Sigmoid colon (tissue), 7 donors: ENCODE results near the gene GRID1. TPM values are rescaled to one million over a fixed set of nuclear protein-coding genes. Genes with fewer than 3 reads are reported as not detected.

Source experiments
- DNase-seq: peaks from one replicate; pipeline ENCODE4 v3.0.0-alpha.2; 2019
- H3K27ac ChIP-seq, 4 donors: fragments of 200-600 bp; sonication (generic); one replicate each; pipeline ENCODE4 v1.5.1; 2016 to 2019; ENCODE audit warnings: mild to moderate bottlenecking in 1 of 4
- H3K27me3 ChIP-seq, 3 donors: fragments of 200-600 bp; sonication (generic); one replicate each; pipeline ENCODE4 v1.5.1; 2019; ENCODE audit warnings: mild to moderate bottlenecking in 1 of 3
- H3K36me3 ChIP-seq, 4 donors: fragments of 200-600 bp; sonication (generic); one replicate each; pipeline ENCODE4 v1.5.1; 2016 to 2019
- H3K4me1 ChIP-seq, 4 donors: fragments of 200-600 bp; sonication (generic); one replicate each; pipeline ENCODE4 v1.5.1; 2017 to 2019
- H3K4me3 ChIP-seq, 4 donors: fragments of 200-600 bp; sonication (generic); one replicate each; pipeline ENCODE4 v1.5.1; 2017 to 2019; ENCODE audit warnings: mild to moderate bottlenecking in 2 of 4, moderate library complexity in 1 of 4
- H3K9me3 ChIP-seq, 4 donors: fragments of 200-600 bp in 3 of 4; sonication (generic) in 3 of 4; one replicate each; pipeline versions ENCODE4 v1.5.1 to v1.6.1; 2013 to 2019
- EP300 ChIP-seq, 4 donors: sonication (generic); formaldehyde crosslinking; IDR thresholded peaks; one replicate each; pipeline ENCODE4 v1.6.1; 2017; ENCODE audit warnings: antibody characterized with exemption in 4 of 4
- POLR2A ChIP-seq, 2 donors: fragments of 450-650 bp; IDR thresholded peaks; one replicate each; pipeline ENCODE4 v1.6.1; 2016; ENCODE audit warnings: antibody characterized with exemption in 2 of 2, mild to moderate bottlenecking in 2 of 2, moderate library complexity in 2 of 2
- POLR2AphosphoS5 ChIP-seq, 4 donors: sonication (generic); formaldehyde crosslinking; IDR thresholded peaks; one replicate each; pipeline ENCODE4 v1.6.1; 2017; ENCODE audit warnings: antibody characterized with exemption in 4 of 4
- WGBS, 2 donors: extraction: QIAGEN DNeasy Blood & Tissue Kit; methylation state at CpG; one replicate each; pipeline ENCODE4 v1.1.7; 2013; 5-methylcytosine and 5-hydroxymethylcytosine counted together
- intact Hi-C: fragments of 100-400 bp; cut with DNase I; formaldehyde crosslinking; loops from one replicate; pipeline ENCODE4 v1.15.1; 2023
- polyA plus RNA-seq, 3 donors: library from polyadenylated mRNA; stranded (reverse); fragments of 200-250 nt; gene quantifications; one replicate each; pipeline ENCODE4 v1.2.3, GENCODE V29; 2013
- total RNA-seq, 4 donors: library from RNA; depleted of rRNA; stranded (reverse); fragments of >200 nt; gene quantifications; one replicate each; pipeline ENCODE4 v1.1.0, GENCODE V29; 2016
- TF ChIP-seq, protein P1 (sequence below), 4 experiments: fragments of 450-650 bp in 3 of 4; fragments of 200-600 bp in 1 of 4; IDR thresholded peaks; one replicate each; pipeline ENCODE4 v1.5.1; 2016 to 2019; ENCODE audit warnings: antibody characterized with exemption in 4 of 4, mild to moderate bottlenecking in 3 of 4, moderate library complexity in 2 of 4
- donor health status: healthy with polysubstance abuse.
- donor health status: Bipolar disorder and iron deficiency.
- donor health status: healthy.

The GRID1 gene
- total and polyA plus RNA-seq, 7 donors: 0.66 to 4.7 (median 1.1) TPM; not detected in 2

DNA sequence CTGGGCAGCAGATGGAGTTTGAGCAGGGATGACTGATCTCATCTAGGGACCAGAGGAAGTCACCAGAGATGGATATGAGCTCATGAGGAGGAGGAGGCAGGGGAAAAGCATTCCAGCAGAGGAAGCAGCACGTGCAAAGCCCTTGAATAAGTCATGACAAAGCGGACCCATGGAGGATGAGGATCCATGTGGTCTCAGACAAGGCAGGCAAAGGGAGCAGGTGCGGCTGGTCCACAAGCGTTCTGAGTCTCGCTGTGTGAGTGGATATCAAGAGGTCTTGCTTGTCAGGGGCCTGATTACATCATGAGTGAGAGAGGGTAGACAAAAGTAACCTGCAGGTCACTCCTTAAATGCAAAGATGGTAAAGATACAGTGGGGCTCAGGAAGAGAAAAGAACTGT lies 307.6 kb downstream of the GRID1 start:
- H3K36me3 ChIP-seq: no peaks in the 10 kb centered on the region
- TF ChIP-seq, protein P1, sequence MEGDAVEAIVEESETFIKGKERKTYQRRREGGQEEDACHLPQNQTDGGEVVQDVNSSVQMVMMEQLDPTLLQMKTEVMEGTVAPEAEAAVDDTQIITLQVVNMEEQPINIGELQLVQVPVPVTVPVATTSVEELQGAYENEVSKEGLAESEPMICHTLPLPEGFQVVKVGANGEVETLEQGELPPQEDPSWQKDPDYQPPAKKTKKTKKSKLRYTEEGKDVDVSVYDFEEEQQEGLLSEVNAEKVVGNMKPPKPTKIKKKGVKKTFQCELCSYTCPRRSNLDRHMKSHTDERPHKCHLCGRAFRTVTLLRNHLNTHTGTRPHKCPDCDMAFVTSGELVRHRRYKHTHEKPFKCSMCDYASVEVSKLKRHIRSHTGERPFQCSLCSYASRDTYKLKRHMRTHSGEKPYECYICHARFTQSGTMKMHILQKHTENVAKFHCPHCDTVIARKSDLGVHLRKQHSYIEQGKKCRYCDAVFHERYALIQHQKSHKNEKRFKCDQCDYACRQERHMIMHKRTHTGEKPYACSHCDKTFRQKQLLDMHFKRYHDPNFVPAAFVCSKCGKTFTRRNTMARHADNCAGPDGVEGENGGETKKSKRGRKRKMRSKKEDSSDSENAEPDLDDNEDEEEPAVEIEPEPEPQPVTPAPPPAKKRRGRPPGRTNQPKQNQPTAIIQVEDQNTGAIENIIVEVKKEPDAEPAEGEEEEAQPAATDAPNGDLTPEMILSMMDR (IDR thresholded peaks at IDR 0.05): no peak
- TF ChIP-seq POLR2A (IDR thresholded peaks at IDR 0.05): no peak
- no peak for TF ChIP-seq POLR2AphosphoS5 (IDR thresholded peaks at IDR 0.05)
- TF ChIP-seq EP300 (IDR thresholded peaks at IDR 0.05): no peak
- WGBS, 2 donors: 78 to 81% methylated on average over 5 of the region's 5 CpGs
- H3K27me3 ChIP-seq: no peaks in the 10 kb centered on the region
- DNase-seq: no peak
- no peaks in the 10 kb centered on the region for H3K9me3 ChIP-seq
- intact Hi-C loops: no loop called here
- no peak overlapping the region for H3K27ac ChIP-seq
- no peak overlapping the region for H3K4me3 ChIP-seq
- H3K4me1 ChIP-seq: no peaks in the 10 kb centered on the region

DNA sequence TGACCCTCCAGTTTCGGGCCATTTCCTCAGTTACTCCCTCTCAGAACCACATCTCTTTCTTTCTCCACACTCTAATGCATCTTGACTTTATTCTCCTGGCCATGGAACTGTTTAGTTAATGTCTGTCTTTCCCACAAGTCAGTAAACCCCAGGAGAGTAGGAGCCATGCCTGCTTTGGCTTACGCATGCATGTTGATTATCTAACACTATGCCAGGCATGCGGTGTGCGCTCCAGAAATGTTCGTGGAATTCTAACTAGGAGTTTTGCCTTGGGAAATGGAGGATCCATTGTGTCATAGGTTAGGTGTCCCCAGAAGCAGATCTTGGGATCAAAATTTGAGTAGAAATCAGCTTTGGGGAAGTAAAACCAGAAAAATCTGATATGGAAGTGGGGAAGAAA lies 308.9 kb downstream of the GRID1 start:
- no peak overlapping the region for H3K4me3 ChIP-seq
- WGBS, 2 donors: 88 to 91% methylated on average over 5 of the region's 5 CpGs
- H3K4me1 ChIP-seq: no peaks in the 10 kb centered on the region
- no peak for TF ChIP-seq POLR2A (IDR thresholded peaks at IDR 0.05)
- TF ChIP-seq, protein P1 (IDR thresholded peaks at IDR 0.05): no peak
- TF ChIP-seq POLR2AphosphoS5 (IDR thresholded peaks at IDR 0.05): no peak
- TF ChIP-seq EP300 (IDR thresholded peaks at IDR 0.05): no peak
- no peak for DNase-seq
- H3K27me3 ChIP-seq: no peaks in the 10 kb centered on the region
- intact Hi-C loops: no loop called here
- no peaks in the 10 kb centered on the region for H3K36me3 ChIP-seq
- H3K9me3 ChIP-seq: no peaks in the 10 kb centered on the region
- no peak overlapping the region for H3K27ac ChIP-seq

- TF ChIP-seq EP300 (IDR thresholded peaks at IDR 0.05) (no peak), POLR2A (IDR thresholded peaks at IDR 0.05) (no peak), POLR2AphosphoS5 (IDR thresholded peaks at IDR 0.05) (no peak)
- TF ChIP-seq, protein P1 (IDR thresholded peaks at IDR 0.05): no peak
- intact Hi-C loops: no loop called here
- no peak overlapping the region for H3K4me3 ChIP-seq
- no peaks in the 10 kb centered on the region for H3K4me1 ChIP-seq
- WGBS, 2 donors: 76 to 86% methylated on average over 6 of the region's 6 CpGs
- no peaks in the 10 kb centered on the region for H3K9me3 ChIP-seq
- H3K27me3 ChIP-seq: no peaks in the 10 kb centered on the region
- H3K36me3 ChIP-seq: no peaks in the 10 kb centered on the region
- no peak for DNase-seq
- H3K27ac ChIP-seq: no peak overlapping the region
Measured at GRCh38 chr10:86056672-86057071, 309.9 kb downstream of the GRID1 start.

GRCh38 chr10:86055928-86056327 lies 310.7 kb downstream of the GRID1 start:
- TF ChIP-seq POLR2AphosphoS5 (IDR thresholded peaks at IDR 0.05): no peak
- no peak for TF ChIP-seq EP300 (IDR thresholded peaks at IDR 0.05)
- TF ChIP-seq POLR2A (IDR thresholded peaks at IDR 0.05): no peak
- TF ChIP-seq, protein P1 (IDR thresholded peaks at IDR 0.05): no peak
- intact Hi-C loops: no loop called here
- DNase-seq: no peak
- no peak overlapping the region for H3K27ac ChIP-seq
- no peaks in the 10 kb centered on the region for H3K9me3 ChIP-seq
- H3K36me3 ChIP-seq: no peaks in the 10 kb centered on the region
- H3K4me3 ChIP-seq: no peak overlapping the region
- WGBS, 2 donors: 70 to 74% methylated on average over 1 of the region's 1 CpG
- no peaks in the 10 kb centered on the region for H3K27me3 ChIP-seq
- H3K4me1 ChIP-seq: no peaks in the 10 kb centered on the region

DNA sequence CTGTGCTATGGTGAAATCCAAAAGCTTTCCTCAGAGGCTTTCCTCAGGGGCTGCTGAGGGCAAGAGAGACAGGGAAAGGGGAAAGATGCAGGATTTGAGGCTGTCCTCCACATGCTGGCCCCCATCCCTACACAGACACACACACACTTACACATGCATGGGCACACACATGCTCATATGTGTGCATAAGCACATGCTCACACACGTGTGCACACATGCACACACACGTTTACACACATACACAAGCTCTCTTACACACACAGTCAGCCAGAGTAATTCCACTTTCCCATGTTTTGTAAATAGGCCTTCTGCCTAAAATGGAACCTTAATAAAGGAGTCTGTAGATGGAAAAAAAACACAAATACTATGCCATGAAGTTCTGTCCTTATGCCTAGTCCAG lies 312.9 kb downstream of the GRID1 start:
- H3K27me3 ChIP-seq: no peaks in the 10 kb centered on the region
- intact Hi-C loops: no loop called here
- DNase-seq: no peak
- WGBS, 2 donors: 59 to 85% methylated on average over 2 of the region's 2 CpGs
- no peaks in the 10 kb centered on the region for H3K9me3 ChIP-seq
- no peaks in the 10 kb centered on the region for H3K36me3 ChIP-seq
- no peaks in the 10 kb centered on the region for H3K4me1 ChIP-seq
- TF ChIP-seq EP300 (IDR thresholded peaks at IDR 0.05): no peak
- TF ChIP-seq POLR2A (IDR thresholded peaks at IDR 0.05): no peak
- no peak for TF ChIP-seq POLR2AphosphoS5 (IDR thresholded peaks at IDR 0.05)
- TF ChIP-seq, protein P1 (IDR thresholded peaks at IDR 0.05): no peak
- no peak overlapping the region for H3K4me3 ChIP-seq
- no peak overlapping the region for H3K27ac ChIP-seq
